HL-60 (cell line): Measurements from ENCODE around the gene RIPK4.

Experiments used
- DNase-seq, 2 experiments: peaks; one replicate each; pipeline ENCODE4 v3.0.0-alpha.2; 2010 to 2020; ENCODE audit warnings: low read depth in 1 of 2, low spot score in 1 of 2
- H3K27ac ChIP-seq: fragments of 250-450 bp; sonication (Bioruptor Pico); replicated peaks from 2 replicates; pipeline ENCODE4 v1.5.1; 2020; ENCODE audit warnings: mild to moderate bottlenecking, moderate library complexity
- H3K27me3 ChIP-seq: fragments of 250-450 bp; sonication (Bioruptor Pico); 2 replicates; pipeline ENCODE4 v1.5.1; 2021; ENCODE audit warnings: mild to moderate bottlenecking, moderate library complexity; ENCODE audit not compliant: insufficient read depth, poor library complexity, severe bottlenecking
- H3K4me3 ChIP-seq: replicated peaks from 2 replicates; pipeline ENCODE4 v1.5.1; 2011; ENCODE audit warnings: mild to moderate bottlenecking, control low read depth, low read length; ENCODE audit not compliant: insufficient read depth
- CTCF ChIP-seq: IDR thresholded peaks from one replicate; pipeline ENCODE4 v1.5.1; 2011; ENCODE audit warnings: low read length, control low read depth, inconsistent platforms; ENCODE audit not compliant: insufficient read depth
- GABPA ChIP-seq: IDR thresholded peaks from 2 replicates; pipeline ENCODE4 v1.6.1; 2012; ENCODE audit warnings: low read depth
- POLR2AphosphoS5 ChIP-seq: IDR thresholded peaks from 2 replicates; pipeline ENCODE4 v1.6.1; 2012; ENCODE audit warnings: low read depth
- REST ChIP-seq: IDR thresholded peaks from 2 replicates; pipeline ENCODE4 v1.6.1; 2012; ENCODE audit warnings: low read depth; ENCODE audit not compliant: insufficient replicate concordance
- SPI1 ChIP-seq: IDR thresholded peaks from 2 replicates; pipeline ENCODE4 v1.6.1; 2012; ENCODE audit warnings: low read depth, mild to moderate bottlenecking, borderline replicate concordance

RIPK4 gene

GRCh38 chr21:41750532-41751151, 16.2 kb downstream of the RIPK4 start:
- no peak overlapping the region for H3K4me3 ChIP-seq
- peaks cover 4% of the 10 kb centered on the region for H3K27me3 ChIP-seq
- no peak overlapping the region for H3K27ac ChIP-seq
- TF ChIP-seq SPI1 (no peak), REST (no peak), GABPA (no peak), CTCF (no peak), POLR2AphosphoS5 (no peak)
- no peak for DNase-seq

- Histone ChIP-seq H3K27me3 (peaks cover 2% of the 10 kb centered on the region), H3K27ac (no peak overlapping the region), H3K4me3 (no peak overlapping the region)
- no peak for DNase-seq
- TF ChIP-seq SPI1, result no peak
- no peak for TF ChIP-seq POLR2AphosphoS5
- TF ChIP-seq GABPA, result no peak
- TF ChIP-seq CTCF, result no peak
- no peak for TF ChIP-seq REST
Observed at GRCh38 chr21:41750051-41750450, 16.8 kb downstream of the RIPK4 start.

GRCh38 chr21:41749286-41749685, 17.6 kb downstream of the RIPK4 start:
- no peak for DNase-seq
- TF ChIP-seq SPI1, result no peak
- no peak for TF ChIP-seq POLR2AphosphoS5
- no peak for TF ChIP-seq REST
- Histone ChIP-seq H3K4me3 (no peak overlapping the region), H3K27ac (no peak overlapping the region), H3K27me3 (peaks cover 2% of the 10 kb centered on the region)
